Activated naive CD8-positive, alpha-beta T cell treated with anti-CD3 and anti-CD28 coated beads, Interleukin-2, amount 10 ng/mL, durations not matched to agents 7 days and 5 days (primary cell): ENCODE measurements around the gene IL1F10. TPM values are rescaled to one million over a fixed set of nuclear protein-coding genes. Genes with fewer than 3 reads are reported as not detected.

Source experiments
- ATAC-seq: fragments of 150-1000 bp; cut with Tn5 transposase; one replicate; pipeline ENCODE4 v1.10.0; 2021; ENCODE audit warnings: low read depth, moderate library complexity
- POLR2A ChIA-PET: fragments of 350-600 bp; sonication (Branson Sonifier 250); formaldehyde crosslinking; loops from one replicate; lab custom pipeline; 2021; ENCODE audit warnings: antibody characterized with exemption; lab: Charles Lee
- DNase-seq: peaks from one replicate; pipeline ENCODE4 v3.0.0; 2021
- H3K27ac Mint-ChIP-seq: one replicate; pipeline ENCODE4 v1.8.0; 2022; ENCODE audit warnings: mild to moderate bottlenecking, mixed read lengths
- H3K27me3 Mint-ChIP-seq: one replicate; pipeline ENCODE4 v1.8.0; 2022; ENCODE audit warnings: mild to moderate bottlenecking, moderate library complexity, mixed read lengths
- H3K36me3 Mint-ChIP-seq: one replicate; pipeline ENCODE4 v1.8.0; 2021; ENCODE audit warnings: mild to moderate bottlenecking, mixed read lengths
- H3K4me1 Mint-ChIP-seq: one replicate; pipeline ENCODE4 v1.8.0; 2021; ENCODE audit warnings: mixed read lengths
- H3K4me3 Mint-ChIP-seq: one replicate; pipeline ENCODE4 v1.8.0; 2022; ENCODE audit warnings: mild to moderate bottlenecking, moderate library complexity, mixed read lengths
- H3K9me3 Mint-ChIP-seq: one replicate; pipeline ENCODE4 v1.8.0; 2021; ENCODE audit warnings: mixed read lengths
- total RNA-seq, 2 experiments: library from RNA; stranded (reverse); gene quantifications; one replicate each; pipeline ENCODE4 v1.2.3, GENCODE V29; 2021

IL1F10 gene
- total RNA-seq, 2 experiments from 2014 or later: not detected

GRCh38 chr2:113050921-113051895, 16.6 kb upstream of the IL1F10 start:
- POLR2A ChIA-PET: interaction anchor here (0.6 kb wide), 1 partner anchor 133 kb away, joined by 5 read pairs; no protein-coding TSS in a partner anchor
- ATAC-seq (no peak), DNase-seq (no peak)
- no peak overlapping the region for H3K4me3 Mint-ChIP-seq
- peaks cover 6% of the 10 kb centered on the region for H3K27me3 Mint-ChIP-seq
- H3K27ac Mint-ChIP-seq: no peak overlapping the region
- H3K9me3 Mint-ChIP-seq: peaks cover 18% of the 10 kb centered on the region
- peaks cover 4% of the 10 kb centered on the region for H3K4me1 Mint-ChIP-seq
- peaks cover 5% of the 10 kb centered on the region for H3K36me3 Mint-ChIP-seq

- H3K4me3 Mint-ChIP-seq: no peak within 1 kb of the TSS
- POLR2A ChIA-PET: no interaction called here
- DNase-seq (no peak), ATAC-seq (no peak)
- no peak within 1 kb of the TSS for H3K27ac Mint-ChIP-seq
- H3K27me3 Mint-ChIP-seq: peaks cover 3% of the 10 kb centered on the region
- peaks cover 7% of the 10 kb centered on the region for H3K36me3 Mint-ChIP-seq
- H3K9me3 Mint-ChIP-seq: peaks cover 19% of the 10 kb centered on the region
- peaks cover 4% of the 10 kb centered on the region for H3K4me1 Mint-ChIP-seq
Measured at GRCh38 chr2:113052396-113052917, 15.3 kb upstream of the IL1F10 start, which contains the start of gene IL36B. Gene IL36B, minus strand, starts transcription at chr2:113052867.

GRCh38 chr2:113053666-113054065, 14.1 kb upstream of the IL1F10 start:
- POLR2A ChIA-PET: no interaction called here
- Mint-ChIP-seq H3K9me3 (peaks cover 19% of the 10 kb centered on the region), H3K36me3 (peaks cover 7% of the 10 kb centered on the region), H3K27me3 (peaks cover 6% of the 10 kb centered on the region), H3K4me3 (no peak overlapping the region), H3K27ac (no peak overlapping the region), H3K4me1 (peaks cover 4% of the 10 kb centered on the region)
- ATAC-seq (no peak), DNase-seq (no peak)

GRCh38 chr2:113054066-113054465, 13.7 kb upstream of the IL1F10 start:
- peaks cover 19% of the 10 kb centered on the region for H3K9me3 Mint-ChIP-seq
- POLR2A ChIA-PET: no interaction called here

GRCh38 chr2:113056521-113056920, 11.2 kb upstream of the IL1F10 start:
- POLR2A ChIA-PET: no interaction called here
- H3K27ac Mint-ChIP-seq: no peak overlapping the region
- H3K4me3 Mint-ChIP-seq: no peak overlapping the region
- peaks cover 18% of the 10 kb centered on the region for H3K9me3 Mint-ChIP-seq
- peaks cover 4% of the 10 kb centered on the region for H3K4me1 Mint-ChIP-seq
- ATAC-seq: no peak
- DNase-seq: no peak
- peaks cover 6% of the 10 kb centered on the region for H3K27me3 Mint-ChIP-seq
- peaks cover 7% of the 10 kb centered on the region for H3K36me3 Mint-ChIP-seq

More at GRCh38 chr2:113054066-113054465, 13.7 kb upstream of the IL1F10 start:
- H3K4me1 Mint-ChIP-seq: peaks cover 4% of the 10 kb centered on the region
- no peak for ATAC-seq
- no peak overlapping the region for H3K4me3 Mint-ChIP-seq
- no peak for DNase-seq
- H3K36me3 Mint-ChIP-seq: peaks cover 7% of the 10 kb centered on the region
- no peak overlapping the region for H3K27ac Mint-ChIP-seq
- peaks cover 6% of the 10 kb centered on the region for H3K27me3 Mint-ChIP-seq

- H3K9me3 Mint-ChIP-seq: peaks cover 18% of the 10 kb centered on the region
- H3K4me1 Mint-ChIP-seq: peaks cover 4% of the 10 kb centered on the region
- no peak overlapping the region for H3K4me3 Mint-ChIP-seq
- H3K27me3 Mint-ChIP-seq: peaks cover 6% of the 10 kb centered on the region
- H3K27ac Mint-ChIP-seq: no peak overlapping the region
- ATAC-seq (no peak), DNase-seq (no peak)
- POLR2A ChIA-PET: no interaction called here
- H3K36me3 Mint-ChIP-seq: peaks cover 7% of the 10 kb centered on the region
Measured at GRCh38 chr2:113057117-113057516, 10.7 kb upstream of the IL1F10 start.

GRCh38 chr2:113058411-113058994, 9.3 kb upstream of the IL1F10 start:
- H3K27me3 Mint-ChIP-seq: peaks cover 3% of the 10 kb centered on the region
- peaks cover 15% of the 10 kb centered on the region for H3K9me3 Mint-ChIP-seq
- H3K36me3 Mint-ChIP-seq: peaks cover 7% of the 10 kb centered on the region
- peaks cover 1% of the 10 kb centered on the region for H3K4me1 Mint-ChIP-seq
- no peak overlapping the region for H3K27ac Mint-ChIP-seq
- POLR2A ChIA-PET: interaction anchor here (0.9 kb wide), 1 partner anchor 15 kb away, joined by 3 read pairs; no protein-coding TSS in a partner anchor
- H3K4me3 Mint-ChIP-seq: no peak overlapping the region
- DNase-seq (no peak), ATAC-seq (no peak)

- H3K4me3 Mint-ChIP-seq: no peak within 1 kb of the TSS
- no peak within 1 kb of the TSS for H3K27ac Mint-ChIP-seq
- H3K4me1 Mint-ChIP-seq: no peaks in the 10 kb centered on the region
- ATAC-seq (no peak), DNase-seq (no peak)
- H3K36me3 Mint-ChIP-seq: peaks cover 3% of the 10 kb centered on the region
- peaks cover 3% of the 10 kb centered on the region for H3K27me3 Mint-ChIP-seq
- H3K9me3 Mint-ChIP-seq: peaks cover 10% of the 10 kb centered on the region
- POLR2A ChIA-PET: interaction anchor here (0.9 kb wide), 1 partner anchor 14 kb away, joined by 3 read pairs; no protein-coding TSS in a partner anchor
Measured at GRCh38 chr2:113058998-113059960, 8.5 kb upstream of the IL1F10 start, which contains the start of gene IL36RN. Gene IL36RN, plus strand, starts transcription at chr2:113059198. Its CDS starts 241 bp downstream, at chr2:113059439.

- DNase-seq (no peak), ATAC-seq (no peak)
- peaks cover 5% of the 10 kb centered on the region for H3K9me3 Mint-ChIP-seq
- POLR2A ChIA-PET: no interaction called here
- H3K36me3 Mint-ChIP-seq: peaks cover 3% of the 10 kb centered on the region
- H3K4me3 Mint-ChIP-seq: no peak overlapping the region
- H3K4me1 Mint-ChIP-seq: no peaks in the 10 kb centered on the region
- H3K27me3 Mint-ChIP-seq: peaks cover 5% of the 10 kb centered on the region
- H3K27ac Mint-ChIP-seq: no peak overlapping the region
Measured at GRCh38 chr2:113060396-113060795, 7.4 kb upstream of the IL1F10 start.

GRCh38 chr2:113060796-113061195, 7.0 kb upstream of the IL1F10 start:
- Mint-ChIP-seq H3K9me3 (peaks cover 3% of the 10 kb centered on the region), H3K27me3 (peaks cover 5% of the 10 kb centered on the region), H3K4me1 (no peaks in the 10 kb centered on the region), H3K4me3 (no peak overlapping the region), H3K27ac (no peak overlapping the region), H3K36me3 (peaks cover 2% of the 10 kb centered on the region)
- DNase-seq: no peak
- ATAC-seq: no peak
- POLR2A ChIA-PET: no interaction called here

- POLR2A ChIA-PET: no interaction called here
- ATAC-seq (no peak), DNase-seq (no peak)
- no peaks in the 10 kb centered on the region for H3K4me1 Mint-ChIP-seq
- H3K36me3 Mint-ChIP-seq: peaks cover 2% of the 10 kb centered on the region
- no peak overlapping the region for H3K27ac Mint-ChIP-seq
- peaks cover 2% of the 10 kb centered on the region for H3K9me3 Mint-ChIP-seq
- H3K4me3 Mint-ChIP-seq: no peak overlapping the region
- peaks cover 5% of the 10 kb centered on the region for H3K27me3 Mint-ChIP-seq
Measured at GRCh38 chr2:113061241-113061640, 6.5 kb upstream of the IL1F10 start.

- Mint-ChIP-seq H3K36me3 (no peaks in the 10 kb centered on the region), H3K27me3 (peaks cover 7% of the 10 kb centered on the region), H3K4me3 (no peak overlapping the region), H3K9me3 (no peaks in the 10 kb centered on the region), H3K4me1 (no peaks in the 10 kb centered on the region), H3K27ac (no peak overlapping the region)
- no peak for ATAC-seq
- POLR2A ChIA-PET: no interaction called here
- DNase-seq: no peak
Measured at GRCh38 chr2:113061896-113062770, 5.6 kb upstream of the IL1F10 start.
